ENCODE results near the gene ARPC2. TPM values are rescaled to one million over a fixed set of nuclear protein-coding genes. Genes with fewer than 3 reads are reported as not detected.

ARPC2 gene
- polyA plus RNA-seq, 1 donor (not counting 4 experiments of a cell fraction or from before 2014, with no cell fraction given), result 1,121 TPM

DNA sequence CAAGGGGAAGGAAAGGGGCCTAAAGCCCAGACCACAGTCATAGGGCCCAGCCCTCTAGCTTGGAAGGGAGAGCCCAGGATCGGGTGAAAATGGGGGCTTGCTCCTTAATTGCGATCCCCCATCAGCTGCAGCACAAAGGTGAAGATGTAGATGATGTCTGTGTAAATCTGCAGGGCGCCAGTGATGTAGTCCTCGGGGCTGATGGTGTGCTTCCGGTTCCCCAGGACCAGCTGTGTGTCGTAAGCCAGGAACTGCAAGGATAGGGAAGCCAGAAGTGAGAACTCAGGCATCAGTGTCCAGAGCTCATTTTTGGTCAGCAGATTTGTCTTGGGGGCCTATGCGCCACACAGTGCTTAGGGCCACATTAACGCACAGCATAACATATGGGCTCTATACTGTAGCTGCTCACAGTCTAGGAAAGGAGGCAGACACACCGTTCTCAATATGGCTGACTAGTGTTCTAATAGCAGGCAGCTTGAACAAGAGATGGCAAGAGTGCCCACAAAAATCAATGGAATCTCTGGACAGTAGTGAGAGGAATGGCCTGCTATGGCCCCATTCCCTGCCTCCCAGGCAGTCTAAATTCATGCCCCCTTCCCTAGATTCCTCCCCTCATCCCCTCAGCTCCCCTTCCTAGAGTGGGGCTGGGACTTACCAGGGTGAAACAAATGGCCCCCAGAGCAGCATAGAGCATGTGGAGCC is 58.5 kb downstream of the ARPC2 start:
- Histone ChIP-seq H3K9me1 (ENCODE audit: control insufficient read depth, extremely low read depth, insufficient read depth, low read length) (no peaks in the 10 kb centered on the region), H3K9me3 (ENCODE audit: control insufficient read depth, low read depth, low read length) (no peaks in the 10 kb centered on the region), H3K27me3 (ENCODE audit: control insufficient read depth, extremely low read depth, insufficient read depth, low read length) (no peaks in the 10 kb centered on the region), H3K9ac (ENCODE audit: control insufficient read depth, extremely low read depth, insufficient read depth, low read length) (no peak overlapping the region), H3K36me3 (ENCODE audit: control insufficient read depth in 2 of 2, extremely low read depth in 1 of 2, insufficient read depth in 2 of 2, low read length in 2 of 2) (peaks cover 57 to 64% of the 10 kb centered on the region in 2 experiments), H3K27ac (ENCODE audit: control insufficient read depth, insufficient read depth, low read length) (no peak overlapping the region), H3K4me2 (ENCODE audit: control insufficient read depth, extremely low read depth, insufficient read depth, low read depth, low read length) (no peak overlapping the region), H2AFZ (ENCODE audit: control insufficient read depth, low read length) (no peak overlapping the region), H3K79me2 (ENCODE audit: control insufficient read depth, insufficient read depth, low read length) (peaks cover 43% of the 10 kb centered on the region), H3K4me1 (ENCODE audit: control insufficient read depth, extremely low read depth, insufficient read depth, low read length) (peaks cover 23% of the 10 kb centered on the region), H4K20me1 (ENCODE audit: control insufficient read depth, extremely low read depth, insufficient read depth, low read length) (peaks cover 18% of the 10 kb centered on the region), H3K4me3 (ENCODE audit: control insufficient read depth in 2 of 3, extremely low read depth in 1 of 3, insufficient read depth in 2 of 3, low read depth in 1 of 3, low read length in 3 of 3) (no peak overlapping the region)
- dilution Hi-C loops (cut with MboI; ENCODE audit: extremely low pct_ligation_motif_present, low sequenced_read_pairs), result no loop called here
- DNase-seq (ENCODE audit: low read depth, low spot score) (no peak), FAIRE-seq (no peak)
- no peak for TF ChIP-seq EZH2 (IDR thresholded peaks at IDR 0.05; ENCODE audit: low read length)
- TF ChIP-seq, protein P1, sequence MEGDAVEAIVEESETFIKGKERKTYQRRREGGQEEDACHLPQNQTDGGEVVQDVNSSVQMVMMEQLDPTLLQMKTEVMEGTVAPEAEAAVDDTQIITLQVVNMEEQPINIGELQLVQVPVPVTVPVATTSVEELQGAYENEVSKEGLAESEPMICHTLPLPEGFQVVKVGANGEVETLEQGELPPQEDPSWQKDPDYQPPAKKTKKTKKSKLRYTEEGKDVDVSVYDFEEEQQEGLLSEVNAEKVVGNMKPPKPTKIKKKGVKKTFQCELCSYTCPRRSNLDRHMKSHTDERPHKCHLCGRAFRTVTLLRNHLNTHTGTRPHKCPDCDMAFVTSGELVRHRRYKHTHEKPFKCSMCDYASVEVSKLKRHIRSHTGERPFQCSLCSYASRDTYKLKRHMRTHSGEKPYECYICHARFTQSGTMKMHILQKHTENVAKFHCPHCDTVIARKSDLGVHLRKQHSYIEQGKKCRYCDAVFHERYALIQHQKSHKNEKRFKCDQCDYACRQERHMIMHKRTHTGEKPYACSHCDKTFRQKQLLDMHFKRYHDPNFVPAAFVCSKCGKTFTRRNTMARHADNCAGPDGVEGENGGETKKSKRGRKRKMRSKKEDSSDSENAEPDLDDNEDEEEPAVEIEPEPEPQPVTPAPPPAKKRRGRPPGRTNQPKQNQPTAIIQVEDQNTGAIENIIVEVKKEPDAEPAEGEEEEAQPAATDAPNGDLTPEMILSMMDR (optimal IDR thresholded peaks at IDR 0.05 in 1 of 3, IDR thresholded peaks at IDR 0.05 in 1 of 3, conservative IDR thresholded peaks at IDR 0.05 in 1 of 3; ENCODE audit: extremely low read depth in 1 of 3, insufficient read depth in 2 of 3, low read length in 3 of 3), result no peak

- H3K27ac ChIP-seq (ENCODE audit: control insufficient read depth, insufficient read depth, low read length), result no peak overlapping the region
Observed at GRCh38 chr2:218276986-218277755, 60.2 kb downstream of the ARPC2 start.

More at GRCh38 chr2:218276986-218277755, 60.2 kb downstream of the ARPC2 start:
- H3K9ac ChIP-seq (ENCODE audit: control insufficient read depth, extremely low read depth, insufficient read depth, low read length), result no peak overlapping the region
- FAIRE-seq (no peak), DNase-seq (ENCODE audit: low read depth, low spot score) (no peak)
- peaks cover 62 to 71% of the 10 kb centered on the region in 2 experiments for H3K36me3 ChIP-seq (ENCODE audit: control insufficient read depth in 2 of 2, extremely low read depth in 1 of 2, insufficient read depth in 2 of 2, low read length in 2 of 2)
- no peaks in the 10 kb centered on the region for H3K27me3 ChIP-seq (ENCODE audit: control insufficient read depth, extremely low read depth, insufficient read depth, low read length)
- H3K9me3 ChIP-seq (ENCODE audit: control insufficient read depth, low read depth, low read length), result no peaks in the 10 kb centered on the region
- H4K20me1 ChIP-seq (ENCODE audit: control insufficient read depth, extremely low read depth, insufficient read depth, low read length), result peaks cover 25% of the 10 kb centered on the region
- H3K79me2 ChIP-seq (ENCODE audit: control insufficient read depth, insufficient read depth, low read length), result peaks cover 55% of the 10 kb centered on the region
- dilution Hi-C loops (cut with MboI; ENCODE audit: extremely low pct_ligation_motif_present, low sequenced_read_pairs), result no loop called here
- H3K9me1 ChIP-seq (ENCODE audit: control insufficient read depth, extremely low read depth, insufficient read depth, low read length), result no peaks in the 10 kb centered on the region
- no peak overlapping the region for H3K4me3 ChIP-seq (ENCODE audit: control insufficient read depth in 2 of 3, extremely low read depth in 1 of 3, insufficient read depth in 2 of 3, low read depth in 1 of 3, low read length in 3 of 3)
- TF ChIP-seq, protein P1 (optimal IDR thresholded peaks at IDR 0.05 in 1 of 3, IDR thresholded peaks at IDR 0.05 in 1 of 3, conservative IDR thresholded peaks at IDR 0.05 in 1 of 3; ENCODE audit: extremely low read depth in 1 of 3, insufficient read depth in 2 of 3, low read length in 3 of 3), result peak in 2 of 3 experiments; percentile 22 to 24
- no peak for TF ChIP-seq EZH2 (IDR thresholded peaks at IDR 0.05; ENCODE audit: low read length)
- H3K4me2 ChIP-seq (ENCODE audit: control insufficient read depth, extremely low read depth, insufficient read depth, low read depth, low read length), result no peak overlapping the region
- peaks cover 15% of the 10 kb centered on the region for H3K4me1 ChIP-seq (ENCODE audit: control insufficient read depth, extremely low read depth, insufficient read depth, low read length)
- no peak overlapping the region for H2AFZ ChIP-seq (ENCODE audit: control insufficient read depth, low read length)

Measured in keratinocyte (primary cell).